K562 (cell line): Measurements from ENCODE around the gene HCFC1R1. TPM values are rescaled to one million over a fixed set of nuclear protein-coding genes. Genes with fewer than 3 reads are reported as not detected.

Experiments
- ATF1 ChIP-seq, 2 experiments: fragments of 450-650 bp in 1 of 2; IDR thresholded peaks; 2 replicates each; pipeline ENCODE4 v1.6.1; 2016; ENCODE audit warnings: missing compliant biosample characterization in 1 of 2, missing genetic modification characterization in 1 of 2
- DACH1 ChIP-seq: fragments of 450-650 bp; IDR thresholded peaks from 2 replicates; pipeline ENCODE4 v1.6.1; 2018; ENCODE audit not compliant: partially characterized antibody
- GATAD2A ChIP-seq: fragments of 450-650 bp; IDR thresholded peaks from 2 replicates; pipeline ENCODE4 v1.6.1; 2017
- HDAC2 ChIP-seq: fragments of 450-650 bp; IDR thresholded peaks from 2 replicates; pipeline ENCODE4 v1.6.1; 2016; ENCODE audit warnings: mild to moderate bottlenecking
- HDGF ChIP-seq: fragments of 450-650 bp; IDR thresholded peaks from 2 replicates; pipeline ENCODE4 v1.6.1; 2016
- MLLT1 ChIP-seq, 2 experiments: fragments of 450-650 bp; IDR thresholded peaks; 2 replicates each; pipeline ENCODE4 v1.6.1; 2016
- MXD1 ChIP-seq: fragments of 250-450 bp; sonication (Bioruptor Pico); IDR thresholded peaks from 2 replicates; pipeline ENCODE4 v1.8.0; 2021; ENCODE audit warnings: borderline replicate concordance, mild to moderate bottlenecking, moderate library complexity; ENCODE audit not compliant: poor library complexity, severe bottlenecking
- RCOR1 ChIP-seq, 2 experiments: IDR thresholded peaks; 2 replicates each; pipeline ENCODE4 v1.6.1; 2012; ENCODE audit warnings: low read depth in 2 of 2, low read length in 2 of 2, borderline replicate concordance in 1 of 2, improper control_type of control experiment in 1 of 2
- ZBTB40 ChIP-seq, 2 experiments: fragments of 450-650 bp in 1 of 2; sonication (generic) in 1 of 2; formaldehyde crosslinking in 1 of 2; IDR thresholded peaks; 2 replicates each; pipeline versions ENCODE4 v1.7.1 to v1.9.0; 2016 to 2022; ENCODE audit warnings: inconsistent platforms in 1 of 2, mild to moderate bottlenecking in 1 of 2, missing genetic modification reagents in 1 of 2
- ZNF174 ChIP-seq: fragments of 250-450 bp; sonication (Bioruptor Pico); IDR thresholded peaks from 2 replicates; pipeline ENCODE4 v1.4.0; 2020; ENCODE audit warnings: mild to moderate bottlenecking
- ZNF224 ChIP-seq: sonication (generic); formaldehyde crosslinking; IDR thresholded peaks from 2 replicates; pipeline ENCODE4 v1.8.0; 2022; ENCODE audit warnings: mild to moderate bottlenecking, missing genetic modification reagents
- ZNF583 ChIP-seq: fragments of 250-450 bp; sonication (Bioruptor Pico); IDR thresholded peaks from 2 replicates; pipeline ENCODE4 v1.4.0; 2020
- polyA plus RNA-seq, 8 experiments: library from polyadenylated mRNA; depleted of rRNA in 4 of 8; stranded (reverse) in 5 of 8; unstranded in 3 of 8; fragments of >200 nt; fragmentation: Nextera tagmentation in 2 of 8; fragmentation: Illumina TruSeq in 1 of 8; extraction: Ambion mirVana in 2 of 8; extraction: Trizol in 1 of 8; gene quantifications; 2 replicates each; pipeline versions ENCODE4 v1.2.1 to v1.2.3, GENCODE V29; 2011 to 2014; ENCODE audit warnings: inconsistent platforms in 1 of 8, missing spikeins in 1 of 8
- total RNA-seq, 7 experiments: library from RNA; depleted of rRNA in 6 of 7; stranded (reverse); fragments of >200 nt in 6 of 7; fragmentation: Illumina TruSeq in 2 of 7; extraction: Trizol in 2 of 7; gene quantifications; 2 replicates each; pipeline versions ENCODE4 v1.2.1 to v1.2.3, GENCODE V29; 2011 to 2021; ENCODE audit warnings: low replicate concordance in 1 of 7

Gene HCFC1R1
- total and polyA plus RNA-seq, 9 of the 15 experiments (the other 6 are each of a cell fraction or from before 2014, with no cell fraction given), result 2.2 to 29.0 (median 11.2) TPM

- 0 out of 2 replicates have a peak, but pooled peaks have one; percentile 20 for TF ChIP-seq ZBTB40 (IDR thresholded peaks at IDR 0.05)
- no peak for TF ChIP-seq ZBTB40 (CRISPR knock-in tag; IDR thresholded peaks at IDR 0.05)
- TF ChIP-seq ZNF583 (CRISPR knock-in tag), result no peak
- no peak for TF ChIP-seq GATAD2A
- TF ChIP-seq RCOR1 (IDR thresholded peaks at IDR 0.05; ENCODE audit: borderline replicate concordance in 1 of 2, low read depth in 2 of 2, low read length in 2 of 2), result peak in 1 of 2 experiments; percentile 47; a peak in 1 of 4 replicates
- TF ChIP-seq HDGF, result 0 out of 2 replicates have a peak, but pooled peaks have one; percentile 28
- no peak for TF ChIP-seq ZNF224
- TF ChIP-seq MXD1 (CRISPR knock-in tag), result no peak
- TF ChIP-seq HDAC2, result no peak
- peak; percentile 48 for TF ChIP-seq DACH1
- TF ChIP-seq MLLT1 (IDR thresholded peaks at IDR 0.05), result peak in 1 of 2 experiments; percentile 68; a peak in 1 of 4 replicates
- TF ChIP-seq ZNF174 (CRISPR knock-in tag), result no peak
- TF ChIP-seq ATF1 (CRISPR knock-in tag; IDR thresholded peaks at IDR 0.05), result no peak
- peak; percentile 83 for TF ChIP-seq ATF1 (tag; IDR thresholded peaks at IDR 0.05)
- TF ChIP-seq, all 486 proteins: peak for 80
These were observed 20.0 kb downstream of the HCFC1R1 start (continued) for GRCh38 chr16:3003582-3004270.
